NCI-H526 treated with DMSO at 0.1 percent for 48 hours (cell line): Measurements from ENCODE around the gene TNFSF11.
A peak's percentile ranks its signal among the peaks of the same experiment; 100 is the strongest.
"Not testable (repeated sequence)": the region's sequence is repeated elsewhere in the genome, so short reads cannot be mapped to it uniquely, and the experiment has no call there.

Experiments used
- DNase-seq: peaks from one replicate; lab custom pipeline; 2025; lab: John Stamatoyannopoulos, UW

The TNFSF11 gene

DNA sequence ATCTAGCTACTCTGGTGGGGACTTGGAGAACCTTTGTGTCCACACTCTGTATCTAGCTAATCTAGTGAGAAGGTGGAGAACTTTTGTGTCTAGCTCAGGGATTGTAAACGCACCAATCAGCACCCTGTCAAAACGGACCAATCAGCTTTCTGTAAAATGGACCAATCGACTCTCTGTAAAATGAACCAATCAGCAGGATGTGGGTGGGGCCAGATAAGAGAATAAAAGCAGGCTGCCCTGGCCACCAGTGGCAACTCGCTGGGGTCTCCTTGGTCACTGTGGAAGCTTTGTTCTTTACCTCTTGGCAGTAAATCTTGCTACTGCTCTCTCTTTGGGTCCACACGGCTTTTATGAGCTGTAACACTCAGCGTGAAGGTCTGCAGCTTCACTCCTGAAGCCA lies 13.6 kb upstream of the TNFSF11 start:
- DNase-seq = not testable (repeated sequence)

DNA sequence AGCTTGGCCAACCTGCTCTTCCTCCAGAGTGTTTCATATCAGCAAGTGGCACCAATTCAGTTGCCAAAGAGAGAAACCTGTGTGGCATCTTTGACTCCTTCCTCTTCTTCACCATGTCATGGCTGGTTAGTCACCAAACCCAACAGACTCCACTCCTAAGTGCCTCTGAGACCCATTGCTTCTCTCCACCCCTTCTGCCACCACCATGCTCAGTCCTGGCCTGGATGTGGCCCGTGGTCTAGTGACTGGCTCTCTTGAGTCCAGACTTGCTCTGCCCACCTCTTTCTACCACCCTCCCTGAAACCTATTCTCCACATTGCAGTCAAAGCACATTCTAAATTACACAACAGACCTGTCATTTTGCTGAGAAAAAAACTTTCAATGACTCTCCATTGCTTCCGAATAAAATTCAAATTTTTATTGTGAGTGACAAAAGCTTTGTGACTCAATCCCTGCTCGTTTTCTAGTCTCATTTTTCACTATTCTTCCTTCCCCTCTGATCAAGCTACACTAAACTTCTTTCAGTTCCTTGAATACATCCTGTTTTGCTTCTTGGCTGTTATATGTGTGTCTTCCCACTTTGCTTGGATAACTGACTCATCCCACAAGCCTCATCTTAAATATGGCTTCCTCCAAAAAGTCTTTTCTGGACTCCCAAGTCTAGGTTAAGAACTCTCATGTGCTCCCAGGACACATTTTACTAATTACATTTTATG lies 12.0 kb upstream of the TNFSF11 start:
- no peak for DNase-seq

DNA sequence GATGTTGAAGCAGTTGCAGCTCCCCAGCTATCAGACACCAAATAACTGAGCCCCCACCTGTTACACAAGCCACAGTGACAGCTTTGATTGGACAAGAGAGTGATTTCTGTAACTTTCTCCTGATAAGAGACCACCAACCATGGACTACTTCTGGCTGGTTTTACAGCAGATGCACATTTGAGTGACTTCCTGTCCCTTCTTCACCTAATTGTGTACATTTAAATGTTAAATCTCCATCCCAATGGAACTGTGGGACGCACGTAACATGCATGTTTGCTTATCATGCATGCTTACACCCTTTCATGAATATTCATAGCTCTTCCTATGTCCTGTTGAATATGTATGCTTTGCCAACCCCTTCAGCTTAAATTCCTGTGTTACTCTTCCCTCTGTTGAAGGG lies 6.0 kb upstream of the TNFSF11 start:
- peak; percentile 20 for DNase-seq

DNA sequence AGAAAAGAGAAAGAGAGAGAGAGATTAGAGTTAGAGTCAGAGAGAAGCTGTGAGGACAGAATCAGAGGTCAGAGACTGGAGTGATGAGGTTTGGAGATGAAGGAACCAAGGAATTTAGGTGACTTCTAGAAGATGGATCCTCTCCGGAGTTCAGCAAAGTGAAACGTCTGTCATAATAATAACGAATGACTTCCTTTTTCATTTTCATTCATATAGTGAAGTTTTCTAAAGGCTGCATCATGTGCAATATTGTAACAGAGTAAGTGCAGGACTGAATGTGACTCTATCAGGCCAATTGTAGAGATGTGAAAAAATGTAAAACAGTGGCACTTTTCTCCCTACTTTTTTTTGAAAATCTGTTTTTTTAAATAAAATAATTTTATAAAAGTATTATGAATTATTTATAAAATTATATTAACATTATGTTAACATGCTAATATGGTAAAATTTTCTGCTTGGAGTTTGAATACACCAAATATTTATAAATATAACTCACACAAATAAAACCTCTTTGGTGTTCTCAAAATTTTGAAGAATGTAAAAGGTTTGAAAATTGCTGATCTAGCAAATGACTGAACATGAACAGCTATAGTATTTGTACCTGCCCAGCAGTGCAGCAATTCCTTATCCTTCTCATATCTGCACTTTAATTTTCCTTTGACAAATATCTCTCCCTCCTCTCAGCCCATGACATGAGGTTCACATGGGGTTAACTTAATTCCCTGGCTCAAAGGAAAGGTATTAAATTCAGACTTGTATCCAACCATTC lies 4.2 kb upstream of the TNFSF11 start:
- DNase-seq = no peak

DNA sequence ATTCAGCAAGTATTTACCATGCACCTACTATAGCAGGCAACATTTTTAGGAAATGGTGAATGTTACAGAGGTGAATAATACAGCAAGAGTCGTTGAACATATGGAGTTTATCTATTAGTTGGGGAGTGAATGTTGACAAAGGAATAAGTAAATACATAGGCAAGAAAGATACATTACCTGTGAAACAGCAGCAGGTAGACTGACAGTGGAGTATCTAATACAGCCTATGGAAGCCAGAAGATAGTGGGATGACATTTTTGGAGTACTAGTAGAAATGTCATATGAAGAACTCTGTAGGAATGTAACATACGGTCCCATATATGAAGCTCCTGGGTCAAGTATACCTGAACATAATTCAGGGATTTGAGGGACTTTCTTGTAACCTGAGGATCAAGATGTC lies 2.1 kb upstream of the TNFSF11 start:
- DNase-seq = no peak

DNA sequence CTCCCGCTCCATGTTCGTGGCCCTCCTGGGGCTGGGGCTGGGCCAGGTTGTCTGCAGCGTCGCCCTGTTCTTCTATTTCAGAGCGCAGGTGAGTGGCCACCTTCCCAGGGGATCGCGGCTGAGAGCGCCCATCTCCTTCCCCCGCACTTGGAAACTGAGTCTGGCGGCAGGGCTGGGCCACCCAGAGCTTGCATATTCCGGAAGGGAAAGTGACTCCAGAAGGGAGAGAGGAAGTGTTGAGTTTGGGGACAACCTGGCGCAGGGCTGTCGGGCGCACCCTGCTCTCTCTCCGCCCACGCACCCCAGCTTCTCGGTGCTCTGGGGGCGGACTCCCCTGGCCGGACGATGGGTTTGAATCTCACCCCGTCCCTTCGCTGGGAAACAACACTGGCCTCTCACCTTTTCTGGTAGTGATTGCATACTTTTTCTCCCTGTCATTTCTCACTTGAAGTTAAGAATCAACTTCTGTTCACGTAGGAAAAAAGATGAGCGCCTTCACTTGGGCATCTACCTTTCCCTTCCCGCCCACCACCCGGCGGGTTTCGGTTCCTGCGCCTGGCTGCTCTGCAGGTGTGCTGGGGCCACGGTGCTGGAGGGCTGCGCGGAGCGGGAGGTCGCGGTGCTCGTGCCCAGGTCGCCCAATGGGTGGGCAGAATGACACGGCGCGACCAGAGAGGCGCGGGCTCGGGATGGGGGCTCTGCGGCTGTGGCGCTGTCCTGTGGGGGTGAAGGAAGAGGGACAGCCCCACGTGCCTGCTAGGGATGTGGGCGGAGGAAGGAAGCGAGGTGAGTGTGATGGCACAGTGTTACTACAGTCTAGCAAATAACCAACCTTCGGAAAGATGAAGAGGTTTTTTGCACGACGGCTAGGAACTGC lies 721 bp downstream of the TNFSF11 start:
- DNase-seq = no peak

DNA sequence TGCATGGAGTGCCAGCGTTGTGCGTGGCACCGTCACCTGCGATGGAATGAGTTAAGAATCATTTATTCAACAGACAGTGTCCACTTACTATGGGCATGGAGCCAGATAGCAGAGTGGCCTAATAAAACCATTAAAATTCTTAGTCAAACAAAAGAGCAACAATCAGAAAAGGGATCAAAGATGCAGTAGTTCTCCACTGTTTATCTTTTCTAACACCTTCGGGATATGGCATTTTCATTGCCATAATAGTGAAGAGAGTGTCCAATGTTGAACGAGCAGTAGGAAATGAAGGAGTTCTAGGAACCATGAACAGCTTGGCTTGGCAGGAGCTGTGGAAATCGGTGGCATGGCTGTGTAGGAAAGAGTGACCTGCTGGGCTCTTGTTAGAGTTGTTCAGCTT lies 2.0 kb downstream of the TNFSF11 start:
- DNase-seq = no peak

DNA sequence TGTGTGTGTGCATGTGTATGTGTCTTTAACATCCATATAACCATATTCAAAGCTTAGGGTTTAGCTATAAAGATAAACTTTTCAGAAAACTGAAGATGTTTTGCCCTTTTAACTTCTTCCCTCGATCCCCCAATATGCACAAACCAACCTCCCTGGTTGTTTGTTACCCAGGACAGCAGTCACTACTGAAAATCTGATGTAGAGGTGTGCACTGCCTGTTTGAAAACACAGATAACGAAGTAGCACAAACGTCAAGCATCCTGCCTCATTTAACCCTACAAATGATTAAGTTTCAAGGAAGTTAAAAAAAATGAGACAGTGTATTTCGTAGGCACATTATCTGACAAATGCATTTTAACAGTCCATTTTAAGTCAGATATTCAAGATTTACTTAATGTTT lies 3.6 kb downstream of the TNFSF11 start:
- no peak for DNase-seq

DNA sequence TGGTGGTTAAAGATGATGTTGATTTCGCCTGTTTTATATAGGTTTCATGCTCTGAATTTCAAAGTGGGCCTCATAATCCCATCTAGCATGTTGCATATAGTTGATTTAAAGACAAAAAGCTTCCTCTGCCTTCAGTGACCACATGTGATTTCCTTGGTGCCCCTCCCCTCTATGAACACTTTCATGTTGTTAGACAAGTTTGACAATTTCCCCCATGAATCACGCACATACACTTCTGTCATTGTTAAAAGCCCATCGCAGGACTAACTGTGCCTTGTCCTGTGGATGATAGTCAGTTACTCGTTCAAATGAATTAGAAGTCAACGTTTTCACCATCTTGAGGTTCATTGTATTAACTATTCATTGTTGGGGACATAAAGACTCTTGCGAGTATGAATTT lies 6.7 kb downstream of the TNFSF11 start:
- no peak for DNase-seq

DNA sequence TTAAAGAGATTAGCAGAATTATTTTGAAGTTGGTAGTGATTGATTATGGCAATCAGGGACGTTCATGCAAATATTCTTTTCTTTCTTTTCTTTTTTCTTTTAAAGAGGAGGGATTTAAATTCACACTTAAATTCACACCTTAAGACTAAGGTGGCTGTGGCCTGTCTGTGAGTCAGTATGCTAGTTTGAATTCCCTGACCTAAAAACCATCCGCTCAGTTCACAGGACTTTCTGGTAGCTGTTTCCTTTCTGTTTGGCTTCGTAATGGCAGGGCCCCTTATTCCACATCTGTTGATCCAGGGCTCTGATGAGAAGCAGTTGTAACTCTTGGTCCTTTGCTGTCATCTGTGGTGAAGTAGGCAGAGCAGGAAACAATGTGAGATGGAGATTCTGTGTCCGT lies 7.5 kb downstream of the TNFSF11 start:
- DNase-seq = no peak

DNA sequence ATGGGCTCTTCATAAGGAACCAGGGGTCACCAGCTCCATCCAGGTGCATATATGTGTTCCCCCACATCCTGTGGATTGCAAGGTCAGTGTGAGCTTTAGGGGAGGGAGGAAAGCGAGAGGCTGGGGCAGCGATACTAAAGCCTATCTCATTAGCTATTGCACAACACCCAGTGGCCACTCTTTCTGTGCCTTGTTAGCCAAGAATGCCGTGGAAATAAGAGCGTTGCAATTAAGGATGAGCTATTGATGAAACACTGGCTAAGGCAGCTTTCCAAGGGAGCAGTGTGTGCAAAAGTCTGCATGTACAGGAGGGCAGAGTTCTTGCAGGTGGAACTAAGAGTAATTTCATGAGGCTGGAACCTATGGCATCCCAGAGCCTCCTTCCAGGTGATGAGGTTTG lies 17.6 kb downstream of the TNFSF11 start:
- DNase-seq = no peak

DNA sequence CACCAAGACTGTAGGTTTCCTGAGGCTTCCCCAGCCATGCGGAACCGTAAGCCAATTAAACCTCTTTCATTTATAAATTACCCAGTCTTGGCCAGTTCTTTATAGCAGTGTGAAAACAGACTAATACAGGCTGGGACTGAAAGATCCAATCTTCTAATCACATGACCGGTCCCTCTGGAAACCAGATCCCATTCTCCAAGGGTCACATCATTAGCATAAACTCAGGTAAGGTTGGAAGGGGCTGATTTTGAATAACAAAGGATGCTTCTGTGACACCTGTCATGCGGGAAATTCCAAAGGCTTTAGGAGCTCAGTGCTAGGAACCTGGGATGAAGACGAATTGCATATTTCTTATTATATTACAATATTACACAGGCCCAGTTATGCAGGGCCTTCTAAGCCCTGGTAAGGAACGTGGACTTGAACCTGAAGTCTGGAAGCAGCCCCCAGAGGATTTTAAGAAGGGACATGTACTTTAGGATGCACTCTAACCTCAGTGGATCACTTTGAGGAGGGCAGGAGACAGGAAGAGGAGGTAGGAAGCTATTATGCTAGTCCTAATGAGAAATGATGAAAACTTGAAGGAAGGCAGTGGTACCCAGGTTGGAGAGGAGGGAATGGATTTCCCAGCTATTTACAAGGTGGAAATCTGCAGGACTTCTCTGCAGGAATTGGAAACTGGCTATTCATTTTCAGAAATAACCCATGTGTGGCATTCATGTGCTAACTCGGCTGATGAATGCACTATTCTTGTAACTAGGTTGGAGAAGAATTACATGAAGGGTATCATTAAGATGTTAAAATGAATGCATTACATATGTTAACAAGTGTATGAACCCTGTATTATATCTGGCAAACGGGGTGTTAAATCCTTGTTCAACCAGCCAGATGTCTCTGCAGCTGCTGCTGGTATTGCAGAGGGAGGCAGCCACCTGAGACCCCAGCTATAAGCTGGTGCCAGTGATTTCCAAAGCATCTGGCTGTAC lies 19.3 kb downstream of the TNFSF11 start:
- no peak for DNase-seq

DNA sequence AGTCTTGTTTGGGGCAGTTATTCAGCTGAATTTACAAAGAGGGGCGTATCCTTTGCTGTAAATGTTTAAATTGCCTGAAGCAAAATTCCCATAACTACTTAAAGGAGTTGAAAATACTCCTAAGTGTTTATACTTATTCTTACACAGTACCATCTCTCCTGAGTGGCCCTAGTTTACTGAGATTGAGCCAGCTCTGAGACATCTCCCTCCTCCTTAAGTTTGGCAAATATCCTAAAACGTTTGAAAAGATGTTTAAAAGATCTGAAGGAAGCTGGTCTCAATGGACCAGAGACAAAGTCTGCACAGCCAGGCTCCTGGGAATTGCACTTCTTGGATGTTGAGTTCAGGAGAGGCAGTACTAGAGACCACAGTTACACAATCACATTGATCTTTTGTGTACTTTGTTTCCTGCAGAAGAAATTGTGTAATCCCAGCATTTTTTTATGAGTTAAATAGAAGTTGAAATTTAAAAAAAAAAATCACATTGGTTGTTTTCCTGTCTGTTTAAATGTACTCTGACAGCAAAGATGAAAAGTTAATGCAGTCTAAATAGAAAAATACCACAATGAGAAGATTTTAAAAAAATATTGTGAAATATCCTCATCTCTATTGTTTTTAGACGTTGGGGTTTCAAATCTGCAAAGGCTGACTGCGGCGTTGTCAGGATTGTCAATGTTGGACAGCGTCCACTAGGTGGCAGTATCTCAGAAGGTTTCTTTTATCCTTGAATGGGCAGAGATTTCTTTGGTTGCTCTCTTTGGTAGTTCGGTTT lies 20.7 kb downstream of the TNFSF11 start:
- peak; percentile 67 for DNase-seq

DNA sequence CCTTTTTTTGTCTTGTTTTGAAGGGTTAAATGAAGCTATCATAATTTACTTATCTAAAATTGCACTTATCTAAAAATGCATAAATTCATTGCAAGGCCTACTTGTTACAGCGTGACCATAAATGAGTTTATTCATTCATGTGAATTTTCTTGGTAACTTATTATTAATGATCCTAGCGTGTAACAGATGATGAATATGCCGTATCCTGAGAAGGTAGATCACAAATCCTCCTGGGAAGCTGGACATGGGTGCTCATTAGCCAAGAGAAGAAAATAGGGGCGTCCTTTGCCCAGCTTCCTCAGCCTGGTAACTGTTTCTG lies 21.3 kb downstream of the TNFSF11 start:
- no peak for DNase-seq

DNA sequence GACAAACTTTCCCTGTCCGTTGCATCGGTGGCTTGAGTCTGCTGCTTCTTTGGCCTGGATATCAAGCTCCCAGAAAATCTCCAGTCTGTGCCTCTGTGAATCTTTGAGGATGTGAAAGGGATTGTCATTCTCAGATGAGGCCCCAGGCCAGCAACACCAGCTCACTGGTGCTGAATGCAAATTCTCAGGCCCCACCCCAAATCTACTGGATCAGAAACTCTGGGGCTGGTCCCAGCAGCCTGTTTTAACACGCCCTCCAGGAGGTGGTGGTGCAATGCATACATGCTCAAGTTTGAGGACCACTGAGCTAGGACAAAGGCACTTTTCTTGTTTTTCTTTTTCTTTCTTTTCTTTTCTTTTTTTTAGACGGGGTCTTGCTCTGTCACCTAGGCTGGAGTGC lies 23.6 kb downstream of the TNFSF11 start:
- DNase-seq = no peak

DNA sequence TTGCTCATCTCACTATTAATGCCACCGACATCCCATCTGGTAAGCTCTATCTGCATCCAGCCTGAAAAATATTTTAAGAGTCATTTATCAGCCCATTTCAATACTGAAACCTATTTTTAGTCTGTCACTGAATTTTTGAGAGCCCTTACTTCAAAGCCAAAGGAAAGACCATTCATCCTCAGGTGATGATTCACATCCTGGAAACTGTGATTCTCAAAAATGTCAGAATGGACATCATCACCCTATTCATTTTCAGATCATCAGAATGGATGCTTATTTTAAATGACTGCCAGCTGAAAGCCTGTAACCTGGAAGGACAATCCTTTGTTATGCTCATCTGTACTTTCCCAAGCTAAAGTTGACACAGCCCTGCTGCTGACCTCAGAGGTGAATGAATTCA lies 27.0 kb downstream of the TNFSF11 start:
- no peak for DNase-seq

DNA sequence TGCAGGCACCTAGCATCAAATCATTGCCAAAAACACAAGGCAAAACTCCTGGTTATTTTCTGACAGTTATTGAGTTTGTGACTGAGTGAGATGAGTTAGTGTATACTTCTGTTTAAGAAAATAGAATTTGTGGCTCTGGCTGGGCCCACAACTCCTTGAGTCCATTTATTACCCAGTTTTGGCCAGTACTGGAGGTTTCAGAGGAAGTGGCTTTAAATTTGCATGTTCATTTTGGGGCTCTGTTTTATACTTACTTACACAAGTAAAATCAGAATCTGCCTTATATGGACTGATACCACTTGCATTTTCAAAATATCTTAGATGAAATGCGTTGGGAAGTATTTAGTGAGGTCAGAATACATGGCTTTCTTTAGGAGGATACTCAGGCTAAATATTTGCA lies 29.0 kb downstream of the TNFSF11 start:
- no peak for DNase-seq

DNA sequence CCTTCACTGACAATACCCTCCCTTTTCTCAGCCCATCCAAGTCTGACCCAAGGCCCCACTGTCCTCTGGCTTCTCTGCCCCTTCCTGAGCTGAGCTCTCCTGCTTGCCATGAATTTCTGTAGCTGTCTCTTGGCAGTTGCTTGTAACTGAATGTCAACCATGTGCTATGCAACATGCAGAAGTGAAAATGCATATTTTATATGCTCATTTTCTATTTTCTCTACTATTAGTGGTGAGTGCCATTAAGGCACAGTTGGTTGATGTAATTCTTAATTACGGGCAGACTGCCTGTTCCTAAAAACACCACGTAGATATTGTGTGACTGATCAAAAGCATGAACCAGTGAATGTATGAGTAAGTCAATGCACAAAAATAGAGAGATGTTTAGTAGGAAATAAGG lies 29.6 kb downstream of the TNFSF11 start:
- no peak for DNase-seq

DNA sequence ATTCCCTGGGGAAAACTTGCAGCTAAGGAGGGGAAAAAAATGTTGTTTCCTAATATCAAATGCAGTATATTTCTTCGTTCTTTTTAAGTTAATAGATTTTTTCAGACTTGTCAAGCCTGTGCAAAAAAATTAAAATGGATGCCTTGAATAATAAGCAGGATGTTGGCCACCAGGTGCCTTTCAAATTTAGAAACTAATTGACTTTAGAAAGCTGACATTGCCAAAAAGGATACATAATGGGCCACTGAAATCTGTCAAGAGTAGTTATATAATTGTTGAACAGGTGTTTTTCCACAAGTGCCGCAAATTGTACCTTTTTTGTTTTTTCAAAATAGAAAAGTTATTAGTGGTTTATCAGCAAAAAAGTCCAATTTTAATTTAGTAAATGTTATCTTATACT lies 33.6 kb downstream of the TNFSF11 start:
- no peak for DNase-seq

DNA sequence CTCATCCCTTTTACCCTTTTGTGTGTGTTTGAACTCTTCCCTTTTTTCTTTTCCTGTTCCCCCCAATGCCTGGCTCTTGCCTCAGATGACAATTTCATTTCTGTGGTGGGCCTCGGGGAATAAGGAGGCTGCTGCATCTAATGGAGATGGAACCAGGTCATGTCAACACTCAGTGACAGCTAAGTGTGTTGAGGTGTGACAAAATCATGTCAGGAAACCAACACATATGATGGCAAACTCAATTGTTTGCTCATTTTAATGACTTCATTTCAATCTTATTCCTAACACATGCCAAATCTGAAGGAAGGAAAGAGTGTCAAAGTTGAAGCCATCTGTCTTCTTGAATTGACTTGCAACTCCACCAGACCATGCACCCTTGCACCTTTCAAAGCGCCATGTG lies 36.7 kb downstream of the TNFSF11 start:
- DNase-seq = no peak
